ENCODE results near the gene HACD3. TPM values are rescaled to one million over a fixed set of nuclear protein-coding genes. Genes with fewer than 3 reads are reported as not detected.

HACD3 gene
- total and polyA plus RNA-seq, 2 of the 13 experiments (the other 11 are each of a cell fraction or from before 2014, with no cell fraction given): 73.6 to 161 TPM

DNA sequence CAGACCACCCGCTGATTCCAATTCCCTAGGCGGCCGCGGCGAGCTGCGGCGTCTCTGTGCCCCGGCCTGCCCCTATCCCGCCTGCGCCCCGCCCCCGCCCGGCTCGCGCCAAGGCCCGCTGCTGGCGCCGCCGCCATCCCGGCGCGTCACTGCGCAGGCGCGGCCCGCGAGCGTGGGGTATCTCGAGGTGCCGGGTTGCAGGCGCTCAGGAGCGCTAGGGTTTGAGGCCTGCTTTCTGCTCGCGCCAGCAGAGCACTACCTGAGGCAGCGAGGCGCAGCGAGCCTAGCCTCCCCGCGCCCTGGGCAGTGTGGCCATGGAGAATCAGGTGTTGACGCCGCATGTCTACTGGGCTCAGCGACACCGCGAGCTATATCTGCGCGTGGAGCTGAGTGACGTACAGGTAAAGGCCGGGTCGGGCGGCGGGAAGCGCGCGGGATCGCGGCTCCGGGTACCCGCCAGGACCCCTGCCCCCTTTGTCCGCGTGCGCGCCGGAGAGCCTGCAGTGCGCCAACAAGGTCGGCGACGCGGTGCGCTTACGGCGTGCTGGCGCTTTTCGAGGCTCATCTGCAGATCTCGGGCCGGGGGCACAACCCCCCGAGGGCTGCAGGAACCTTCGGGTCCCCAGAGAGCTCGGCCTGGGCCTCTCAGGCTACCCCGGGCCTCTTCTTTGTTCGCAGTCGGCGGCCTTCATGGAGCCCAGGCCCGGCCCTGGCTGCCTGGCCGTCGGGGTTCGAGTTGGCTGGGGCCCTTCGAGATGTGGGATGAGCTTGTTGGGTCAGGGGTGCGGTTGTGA lies at the start of gene HACD3 (continued):
- peak; percentile 74 for TF ChIP-seq NR2C2 (CRISPR knock-in tag; IDR thresholded peaks at IDR 0.05; ENCODE audit: borderline replicate concordance)
- TF ChIP-seq FOXK1 (CRISPR knock-in tag; IDR thresholded peaks at IDR 0.05; ENCODE audit: borderline replicate concordance, low read depth): peak; percentile 36; the same call in 1 of the 2 replicates
- 0 out of 2 replicates have a peak, but pooled peaks have one; percentile 59 for TF ChIP-seq ZNF577 (CRISPR knock-in tag; IDR thresholded peaks at IDR 0.05; ENCODE audit: borderline replicate concordance, low read depth)
- TF ChIP-seq, protein P1, sequence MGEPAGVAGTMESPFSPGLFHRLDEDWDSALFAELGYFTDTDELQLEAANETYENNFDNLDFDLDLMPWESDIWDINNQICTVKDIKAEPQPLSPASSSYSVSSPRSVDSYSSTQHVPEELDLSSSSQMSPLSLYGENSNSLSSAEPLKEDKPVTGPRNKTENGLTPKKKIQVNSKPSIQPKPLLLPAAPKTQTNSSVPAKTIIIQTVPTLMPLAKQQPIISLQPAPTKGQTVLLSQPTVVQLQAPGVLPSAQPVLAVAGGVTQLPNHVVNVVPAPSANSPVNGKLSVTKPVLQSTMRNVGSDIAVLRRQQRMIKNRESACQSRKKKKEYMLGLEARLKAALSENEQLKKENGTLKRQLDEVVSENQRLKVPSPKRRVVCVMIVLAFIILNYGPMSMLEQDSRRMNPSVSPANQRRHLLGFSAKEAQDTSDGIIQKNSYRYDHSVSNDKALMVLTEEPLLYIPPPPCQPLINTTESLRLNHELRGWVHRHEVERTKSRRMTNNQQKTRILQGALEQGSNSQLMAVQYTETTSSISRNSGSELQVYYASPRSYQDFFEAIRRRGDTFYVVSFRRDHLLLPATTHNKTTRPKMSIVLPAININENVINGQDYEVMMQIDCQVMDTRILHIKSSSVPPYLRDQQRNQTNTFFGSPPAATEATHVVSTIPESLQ (CRISPR knock-in tag; conservative IDR thresholded peaks at IDR 0.05): no peak
- TF ChIP-seq TRIM24 (CRISPR knock-in tag; IDR thresholded peaks at IDR 0.05): no peak
- no peak; the same call in 1 of the 2 replicates for TF ChIP-seq HMGXB3 (CRISPR knock-in tag; IDR thresholded peaks at IDR 0.05; ENCODE audit: borderline replicate concordance)
- TF ChIP-seq ZNF737 (CRISPR knock-in tag; IDR thresholded peaks at IDR 0.05; ENCODE audit: borderline replicate concordance): peak; percentile 77; the same call in 1 of the 2 replicates
- no peak for TF ChIP-seq GATA4 (IDR thresholded peaks at IDR 0.05; ENCODE audit: borderline replicate concordance, low read depth)
- TF ChIP-seq STAG1 (CRISPR knock-in tag; IDR thresholded peaks at IDR 0.05): peak; percentile 6; the same call in 1 of the 2 replicates
- peak; percentile 60; the same call in 1 of the 2 replicates for TF ChIP-seq ISL2 (CRISPR knock-in tag; IDR thresholded peaks at IDR 0.05)
- peak; percentile 83; the same call in 1 of the 2 replicates for TF ChIP-seq NFAT5 (CRISPR knock-in tag; IDR thresholded peaks at IDR 0.05)
- TF ChIP-seq, protein P2, sequence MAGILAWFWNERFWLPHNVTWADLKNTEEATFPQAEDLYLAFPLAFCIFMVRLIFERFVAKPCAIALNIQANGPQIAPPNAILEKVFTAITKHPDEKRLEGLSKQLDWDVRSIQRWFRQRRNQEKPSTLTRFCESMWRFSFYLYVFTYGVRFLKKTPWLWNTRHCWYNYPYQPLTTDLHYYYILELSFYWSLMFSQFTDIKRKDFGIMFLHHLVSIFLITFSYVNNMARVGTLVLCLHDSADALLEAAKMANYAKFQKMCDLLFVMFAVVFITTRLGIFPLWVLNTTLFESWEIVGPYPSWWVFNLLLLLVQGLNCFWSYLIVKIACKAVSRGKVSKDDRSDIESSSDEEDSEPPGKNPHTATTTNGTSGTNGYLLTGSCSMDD (CRISPR knock-in tag; IDR thresholded peaks at IDR 0.05): 0 out of 2 replicates have a peak, but pooled peaks have one; percentile 29

Measured in HepG2 (cell line).